Activated T-cell treated with anti-CD3 and anti-CD28 coated beads for 48 hours (primary cell): ENCODE data around the gene YBX1.
"Not testable (repeated sequence)": the region's sequence is repeated elsewhere in the genome, so short reads cannot be mapped to it uniquely, and the experiment has no call there.

Experiments
- DNase-seq: peaks from one replicate; pipeline ENCODE4 v3.0.0-alpha.2; 2020; ENCODE audit warnings: low read depth

YBX1 gene

DNA sequence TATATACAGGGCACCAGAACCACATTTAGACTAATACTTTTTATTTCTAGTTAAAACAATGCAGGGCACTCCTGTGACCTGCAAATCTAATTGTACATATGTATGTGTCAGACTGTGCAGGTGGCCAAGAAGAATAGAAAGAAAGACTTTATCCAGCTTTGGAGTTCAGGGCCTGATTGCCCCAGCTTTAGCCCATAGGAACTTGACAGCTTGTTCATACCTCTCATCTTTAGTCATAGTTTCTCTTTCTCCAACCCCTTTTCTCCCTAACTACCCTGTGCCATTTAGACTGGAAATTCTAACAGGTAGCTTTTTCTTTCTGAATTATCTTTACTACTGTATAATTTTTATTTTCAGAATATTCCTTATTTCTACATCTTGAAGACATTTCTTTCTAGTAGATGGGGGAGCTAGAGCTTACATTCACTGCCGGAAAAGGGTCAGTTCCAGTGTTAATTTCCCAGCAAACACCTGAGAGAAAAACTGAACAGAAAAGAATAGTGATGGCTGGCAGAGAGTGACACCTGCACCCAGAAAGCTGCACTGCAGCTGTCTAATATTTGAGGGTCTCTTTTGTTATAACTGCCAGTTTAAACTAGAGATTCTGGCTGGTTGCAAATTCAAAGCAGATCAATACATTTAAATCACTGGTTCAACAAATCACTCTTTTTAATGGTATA, 8.4 kb downstream of the YBX1 start:
- no peak for DNase-seq

DNA sequence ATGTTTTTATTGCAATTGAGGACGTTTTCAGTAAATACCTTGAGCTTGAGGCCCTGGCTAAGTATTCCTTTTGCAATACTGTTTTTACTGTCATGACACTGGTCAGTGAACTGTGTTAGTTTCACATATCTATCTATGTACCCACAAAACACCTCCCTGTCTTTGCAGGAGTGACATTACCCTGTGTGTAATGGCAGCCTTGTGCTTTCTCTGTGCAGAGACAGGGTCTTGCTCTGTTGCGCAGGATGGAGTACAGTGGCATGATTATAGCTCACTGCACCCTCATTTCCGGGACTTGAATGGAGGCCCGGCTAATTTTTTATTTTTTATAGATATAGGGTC, 8.9 kb downstream of the YBX1 start:
- no peak for DNase-seq

GRCh38 chr1:42692461-42692860, 10.2 kb downstream of the YBX1 start:
- DNase-seq, result no peak

- no peak for DNase-seq
Measured at GRCh38 chr1:42692911-42693310, 10.7 kb downstream of the YBX1 start.

GRCh38 chr1:42698081-42698813, 16.0 kb downstream of the YBX1 start:
- no peak for DNase-seq

GRCh38 chr1:42700006-42700405, 17.8 kb downstream of the YBX1 start:
- no peak for DNase-seq

GRCh38 chr1:42703888-42704464, 21.8 kb downstream of the YBX1 start:
- no peak for DNase-seq

DNA sequence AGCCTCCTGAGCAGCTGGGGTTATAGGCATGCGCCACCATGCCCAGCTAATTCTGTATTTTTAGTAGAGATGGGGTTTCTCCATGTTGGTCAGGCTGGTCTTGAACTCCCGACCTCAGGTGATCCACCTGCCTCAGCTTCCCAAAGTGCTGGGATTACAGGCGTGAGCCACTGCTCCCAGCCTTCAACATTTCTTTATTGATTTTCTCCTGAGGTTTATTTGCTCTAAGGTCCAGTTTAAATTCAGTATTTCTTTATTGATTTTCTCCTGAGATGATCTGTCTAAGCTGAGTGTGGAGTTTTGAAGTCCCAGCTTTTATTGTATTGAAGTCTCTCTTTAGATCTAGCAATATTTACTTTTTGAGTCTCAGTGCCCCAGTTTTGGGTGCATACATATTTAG, 30.6 kb downstream of the YBX1 start:
- not testable (repeated sequence) for DNase-seq

DNA sequence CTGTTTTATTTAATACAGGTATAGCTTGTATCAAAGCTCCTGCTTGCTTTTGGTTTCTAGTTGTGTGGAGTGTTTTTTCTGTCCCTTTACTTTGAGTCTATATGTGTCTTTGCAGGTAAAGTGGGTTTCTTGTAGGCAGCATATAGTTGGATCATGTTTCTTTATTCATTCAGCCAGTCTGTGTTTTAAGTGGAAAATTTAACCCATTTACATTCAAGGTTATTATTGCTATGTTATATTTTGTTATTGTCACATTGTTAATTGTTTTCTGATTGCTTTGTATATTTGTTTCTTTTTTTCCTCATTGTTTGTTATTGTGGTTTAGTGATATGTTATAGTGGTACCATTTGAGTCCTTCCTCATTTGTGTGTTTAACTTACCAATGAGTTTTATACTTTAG, 31.1 kb downstream of the YBX1 start:
- no peak for DNase-seq

DNA sequence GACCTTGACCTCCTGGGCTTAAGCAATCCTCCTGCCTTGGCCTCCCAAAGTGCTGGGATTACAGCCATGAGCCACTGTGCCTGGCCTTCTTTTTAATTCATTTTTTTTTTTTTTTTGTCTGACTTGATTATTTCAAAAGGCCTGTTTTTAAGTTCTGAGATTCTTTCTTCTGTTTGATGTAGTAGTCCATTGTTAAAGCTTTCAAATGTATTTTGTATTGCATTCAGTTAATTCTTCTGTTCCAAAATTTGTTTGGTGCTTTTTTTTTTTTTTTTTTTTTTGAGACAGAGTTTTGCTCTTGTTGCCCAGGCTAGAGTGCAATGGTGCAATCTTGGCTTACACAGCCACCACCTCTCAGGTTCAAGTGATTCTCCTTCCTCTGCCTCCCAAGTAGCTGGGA, 32.2 kb downstream of the YBX1 start:
- DNase-seq, result not testable (repeated sequence)

GRCh38 chr1:42720868-42721267, 38.6 kb downstream of the YBX1 start:
- no peak for DNase-seq

DNA sequence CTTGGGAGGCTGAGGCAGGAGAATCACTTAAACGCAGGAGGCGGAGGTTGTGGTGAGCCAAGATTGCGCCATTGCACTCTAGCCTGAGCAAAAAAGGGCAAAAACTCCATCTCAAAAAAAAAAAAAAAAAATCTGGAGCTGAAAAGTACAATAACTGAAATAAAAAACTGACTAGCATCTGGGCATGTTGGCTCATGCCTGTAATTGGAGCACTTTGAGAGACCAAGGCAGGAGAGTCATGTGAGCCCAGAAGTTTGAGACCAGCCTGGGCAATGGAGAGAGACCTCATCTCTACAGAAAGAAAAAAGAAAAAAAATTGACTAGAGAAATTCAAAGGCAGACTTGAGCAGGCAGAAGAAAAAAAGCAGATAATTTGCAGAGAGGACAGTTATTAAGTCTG, 39.7 kb downstream of the YBX1 start:
- DNase-seq, result no peak

GRCh38 chr1:42722403-42722802, 40.2 kb downstream of the YBX1 start:
- not testable (repeated sequence) for DNase-seq

- no peak for DNase-seq
Measured at GRCh38 chr1:42723511-42723910, 41.3 kb downstream of the YBX1 start.

- DNase-seq, result not testable (repeated sequence)
Measured at GRCh38 chr1:42725820-42726219, 43.6 kb downstream of the YBX1 start.

DNA sequence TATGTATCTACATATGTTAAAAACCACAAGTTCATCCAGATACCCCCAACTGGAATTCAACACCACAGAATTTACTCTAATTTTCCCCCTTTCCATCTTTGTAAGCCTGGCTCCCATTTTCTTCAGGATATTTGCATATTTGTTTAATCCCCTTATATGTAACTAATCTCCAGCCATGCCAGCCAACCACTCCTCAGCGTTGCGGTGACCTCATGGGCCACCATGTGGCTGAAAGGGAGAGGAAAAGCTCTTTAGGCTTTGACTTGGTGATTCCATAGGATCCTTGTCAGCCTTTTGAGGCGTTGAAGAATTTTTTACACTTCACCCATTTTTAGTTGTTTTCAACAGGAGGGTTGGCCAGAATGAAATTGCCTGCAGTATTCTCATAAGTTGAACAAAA, 47.8 kb downstream of the YBX1 start:
- no peak for DNase-seq

DNA sequence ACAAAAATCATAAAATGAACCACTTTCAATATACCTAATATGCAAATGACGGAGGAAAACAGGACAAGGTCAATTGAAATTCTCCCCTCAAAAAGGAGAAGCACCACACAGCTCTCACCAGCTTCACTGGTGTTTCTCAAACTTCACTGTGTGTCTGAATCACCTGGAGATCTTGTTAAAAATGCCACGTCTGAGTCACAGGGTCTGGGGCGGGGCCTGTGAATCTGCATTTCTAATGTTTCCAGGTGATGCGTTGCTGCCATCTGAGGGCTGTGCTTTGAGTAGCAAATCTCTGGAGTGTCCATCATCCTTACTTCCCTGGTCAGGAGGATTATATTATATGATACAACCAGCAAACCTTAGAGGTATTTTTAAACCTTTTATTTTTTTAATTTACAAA, 48.8 kb downstream of the YBX1 start:
- DNase-seq, result peak; percentile 56

GRCh38 chr1:42731585-42731984, 49.4 kb downstream of the YBX1 start:
- DNase-seq, result no peak

GRCh38 chr1:42732126-42732680, 50.0 kb downstream of the YBX1 start:
- no peak for DNase-seq

DNA sequence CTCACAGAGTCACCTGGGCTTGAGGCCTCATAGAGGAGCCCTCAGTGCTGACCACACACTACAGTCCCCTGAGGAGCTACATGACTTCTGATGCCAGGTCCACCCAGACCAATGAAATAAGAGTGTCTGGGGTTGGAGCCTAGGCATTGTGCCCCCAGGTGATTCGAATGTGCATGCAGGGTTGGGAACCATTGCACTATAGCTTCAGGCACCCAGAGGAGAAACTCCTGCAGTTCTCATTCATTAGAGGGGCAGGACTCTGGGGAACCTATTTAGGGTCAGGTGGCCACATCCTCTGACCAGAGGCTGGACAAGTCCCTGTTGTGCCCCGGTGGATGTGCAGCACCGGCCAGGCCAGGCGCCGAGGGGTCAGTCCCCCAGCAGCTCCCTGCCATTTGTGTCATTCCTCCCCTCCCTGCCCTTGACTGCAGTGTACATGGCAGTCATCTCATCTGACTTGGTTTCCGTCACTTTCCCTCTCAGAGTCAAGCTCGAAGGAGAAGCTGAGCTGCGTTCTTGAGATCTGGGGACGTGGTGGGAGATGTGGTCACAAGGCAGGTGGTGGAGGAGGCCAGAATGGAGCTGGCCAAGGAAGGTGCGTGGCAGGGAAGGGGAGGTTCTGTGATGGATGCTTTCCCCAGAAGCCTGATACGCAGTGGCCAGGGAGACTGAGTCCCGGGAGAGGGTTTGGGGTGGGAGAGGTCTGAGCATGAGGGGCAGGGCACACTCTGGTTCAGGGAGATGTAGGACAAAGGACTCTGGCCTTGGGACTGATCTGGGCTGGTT, 51.4 kb downstream of the YBX1 start:
- no peak for DNase-seq

- no peak for DNase-seq
Measured at GRCh38 chr1:42734201-42735035, 52.2 kb downstream of the YBX1 start.

DNA sequence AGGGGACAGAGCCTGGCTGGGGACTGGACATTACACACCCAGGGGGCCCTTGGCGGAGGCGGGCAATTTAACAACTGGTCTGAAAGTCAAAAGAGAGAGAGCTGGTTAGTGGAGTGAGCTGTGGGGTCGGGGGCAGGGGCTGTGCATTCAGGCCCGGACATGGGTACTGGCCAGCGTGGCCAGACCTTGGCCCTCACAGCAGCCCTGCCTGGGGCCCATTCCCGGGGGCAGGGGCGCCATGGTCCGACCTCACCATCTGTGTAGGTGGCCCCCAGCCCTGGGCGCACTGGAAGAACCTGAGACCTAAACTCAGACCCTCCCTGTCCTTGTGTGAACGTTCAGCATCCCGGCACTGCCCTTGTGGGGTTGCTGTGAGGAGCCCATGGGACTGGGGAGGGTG, 52.8 kb downstream of the YBX1 start:
- DNase-seq, result no peak
